OCI-M1 (cell line): ENCODE results near the gene EFEMP2.

Experiments
- DNase-seq: peaks from one replicate; lab custom pipeline; 2025; lab: John Stamatoyannopoulos, UW

EFEMP2 gene

GRCh38 chr11:65866509-65867283, 5.9 kb downstream of the EFEMP2 start:
- DNase-seq, result no peak

GRCh38 chr11:65865550-65866172, 6.9 kb downstream of the EFEMP2 start:
- DNase-seq, result no peak

GRCh38 chr11:65864706-65865471, 7.7 kb downstream of the EFEMP2 start:
- no peak for DNase-seq

- DNase-seq, result no peak
Measured at GRCh38 chr11:65863889-65864705, 8.5 kb downstream of the EFEMP2 start.

GRCh38 chr11:65862941-65863888, 9.4 kb downstream of the EFEMP2 start:
- no peak for DNase-seq

GRCh38 chr11:65862191-65862735, 10.3 kb downstream of the EFEMP2 start:
- no peak for DNase-seq

GRCh38 chr11:65861533-65862183, 10.9 kb downstream of the EFEMP2 start:
- DNase-seq, result no peak

GRCh38 chr11:65861165-65861505, 11.5 kb downstream of the EFEMP2 start:
- DNase-seq, result peak; percentile 57

GRCh38 chr11:65860278-65861164, 12.1 kb downstream of the EFEMP2 start, which contains the start of gene MUS81:
Gene MUS81 (plus strand): TSS chr11:65860433. CDS start chr11:65860754, 321 bp downstream.
- peak; percentile 99 for DNase-seq

- DNase-seq, result no peak
Measured at GRCh38 chr11:65859812-65860277, 12.8 kb downstream of the EFEMP2 start.

GRCh38 chr11:65859095-65859811, 13.3 kb downstream of the EFEMP2 start:
- peak; percentile 99 for DNase-seq

- DNase-seq, result no peak
Measured at GRCh38 chr11:65858681-65859087, 13.9 kb downstream of the EFEMP2 start.

- peak; percentile 98 for DNase-seq
Measured at GRCh38 chr11:65857853-65858680, 14.5 kb downstream of the EFEMP2 start, which contains the start of gene CFL1. Gene CFL1 (minus strand): TSS chr11:65858180. CDS start chr11:65858099, 81 bp downstream.

GRCh38 chr11:65857500-65857852, 15.1 kb downstream of the EFEMP2 start:
- peak; percentile 71 for DNase-seq

- DNase-seq, result peak; percentile 90
Measured at GRCh38 chr11:65856689-65857499, 15.7 kb downstream of the EFEMP2 start.

GRCh38 chr11:65855927-65856363, 16.7 kb downstream of the EFEMP2 start:
- no peak for DNase-seq
